ENCODE measurements around the gene GJA3. TPM values are rescaled to one million over a fixed set of nuclear protein-coding genes. Genes with fewer than 3 reads are reported as not detected.

The GJA3 gene
- total RNA-seq, 1 experiment from 2014 or later = 3.3 TPM

DNA sequence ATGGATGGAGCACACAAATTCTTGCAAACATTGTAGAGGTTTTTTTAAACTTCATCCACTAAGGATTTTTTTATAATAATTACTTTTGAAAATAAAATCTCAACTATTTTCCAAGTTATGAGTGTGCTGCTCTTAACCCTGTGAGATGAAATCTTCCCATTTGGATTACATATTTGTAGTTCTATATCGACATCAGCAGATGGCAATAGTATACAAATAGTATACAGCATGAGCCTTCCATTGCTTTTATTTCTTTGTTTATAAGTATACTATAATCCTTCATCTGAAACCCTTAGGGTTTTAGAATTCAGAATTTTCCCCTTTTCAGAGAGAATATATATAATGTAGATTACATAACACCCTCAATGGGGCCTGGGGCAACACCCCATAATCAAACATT, 70.5 kb downstream of the GJA3 start:
- DNase-seq = no peak
- no peaks in the 10 kb centered on the region for H3K27me3 ChIP-seq
- peaks cover 8% of the 10 kb centered on the region; the same call in 1 of the 2 replicates for H3K36me3 ChIP-seq
- H3K9me3 ChIP-seq = no peaks in the 10 kb centered on the region
- H3K4me3 ChIP-seq = no peak overlapping the region

Other genes with a start within 250 kb of the GJA3 start
- gene ZMYM2, start 202.3 kb downstream of the GJA3 start, total RNA-seq (2014; rRNA removed; shearing (Covaris generic); ENCODE audit: low replicate concordance) = 30.6 and 56.8 TPM in 2 replicates
- 0.13 TPM in 1 of 2 replicates, not detected in the other for gene GJB2, start 31.9 kb upstream of the GJA3 start, total RNA-seq (2014; rRNA removed; shearing (Covaris generic); ENCODE audit: low replicate concordance)
- not detected in 2 replicates for gene GJB6, start 71.3 kb upstream of the GJA3 start, total RNA-seq (2014; rRNA removed; shearing (Covaris generic); ENCODE audit: low replicate concordance)

Data from MG63 (cell line).